K562 (cell line): ENCODE data around the gene ACP5. TPM values are rescaled to one million over a fixed set of nuclear protein-coding genes. Genes with fewer than 3 reads are reported as not detected.

ENCODE experiments used
- ASH1L ChIP-seq: fragments of 450-650 bp; IDR thresholded peaks from 2 replicates; pipeline ENCODE4 v1.6.1; 2018; ENCODE audit warnings: borderline replicate concordance, mild to moderate bottlenecking, low read depth; ENCODE audit not compliant: partially characterized antibody
- BDP1 ChIP-seq: IDR thresholded peaks from 3 replicates; pipeline ENCODE4 v1.6.1; 2011; ENCODE audit not compliant: insufficient read length, insufficient read depth
- FIP1L1 ChIP-seq: fragments of 200-400 bp; formaldehyde crosslinking; IDR thresholded peaks from 2 replicates; pipeline ENCODE4 v1.6.1; 2018; ENCODE audit warnings: mild to moderate bottlenecking, low read depth, low read length; ENCODE audit not compliant: poor library complexity, severe bottlenecking
- HMG20B ChIP-seq: fragments of 250-450 bp; sonication (Bioruptor Pico); IDR thresholded peaks from 2 replicates; pipeline ENCODE4 v1.5.0; 2021; ENCODE audit warnings: mild to moderate bottlenecking
- HMGN3 ChIP-seq: IDR thresholded peaks from 2 replicates; pipeline ENCODE4 v1.6.1; 2011; ENCODE audit warnings: borderline replicate concordance, low read depth, mild to moderate bottlenecking, mixed read lengths, low read length; ENCODE audit not compliant: insufficient read length; ENCODE audit errors: extremely low read depth
- MEIS2 ChIP-seq: fragments of 450-650 bp; IDR thresholded peaks from 2 replicates; pipeline ENCODE4 v1.6.1; 2014; ENCODE audit warnings: mild to moderate bottlenecking; ENCODE audit not compliant: partially characterized antibody
- SMARCA4 ChIP-seq: fragments of 450-650 bp; IDR thresholded peaks from 2 replicates; pipeline ENCODE4 v1.6.1; 2016
- U2AF1 ChIP-seq: fragments of 200-400 bp; formaldehyde crosslinking; optimal IDR thresholded peaks from 2 replicates; pipeline ENCODE3; 2017; ENCODE audit warnings: mild to moderate bottlenecking, low read depth, low read length, moderate library complexity
- ZNF134 ChIP-seq: fragments of 250-450 bp; sonication (Bioruptor Pico); conservative IDR thresholded peaks from 2 replicates; pipeline ENCODE4 v1.4.0; 2020
- ZNF511 ChIP-seq: sonication (generic); formaldehyde crosslinking; IDR thresholded peaks from 2 replicates; pipeline ENCODE4 v1.8.0; 2022; ENCODE audit warnings: mild to moderate bottlenecking, missing genetic modification reagents
- ZNF639 ChIP-seq, 2 experiments: fragments of 200-800 bp in 1 of 2; sonication (Bioruptor generic) in 1 of 2; sonication (generic) in 1 of 2; formaldehyde crosslinking in 1 of 2; IDR thresholded peaks in 1 of 2; conservative IDR thresholded peaks in 1 of 2; 2 replicates each; pipeline versions ENCODE4 v1.5.0 to v1.6.1; 2016 to 2020; ENCODE audit warnings: missing compliant biosample characterization in 1 of 2, missing genetic modification characterization in 1 of 2, missing genetic modification reagents in 1 of 2
- polyA plus RNA-seq, 8 experiments: library from polyadenylated mRNA; depleted of rRNA in 4 of 8; stranded (reverse) in 5 of 8; unstranded in 3 of 8; fragments of >200 nt; fragmentation: Nextera tagmentation in 2 of 8; fragmentation: Illumina TruSeq in 1 of 8; extraction: Ambion mirVana in 2 of 8; extraction: Trizol in 1 of 8; gene quantifications; 2 replicates each; pipeline versions ENCODE4 v1.2.1 to v1.2.3, GENCODE V29; 2011 to 2014; ENCODE audit warnings: inconsistent platforms in 1 of 8, missing spikeins in 1 of 8
- total RNA-seq, 7 experiments: library from RNA; depleted of rRNA in 6 of 7; stranded (reverse); fragments of >200 nt in 6 of 7; fragmentation: Illumina TruSeq in 2 of 7; extraction: Trizol in 2 of 7; gene quantifications; 2 replicates each; pipeline versions ENCODE4 v1.2.1 to v1.2.3, GENCODE V29; 2011 to 2021; ENCODE audit warnings: low replicate concordance in 1 of 7
- TF ChIP-seq, protein P1 (sequence below): sonication (generic); formaldehyde crosslinking; IDR thresholded peaks from 2 replicates; pipeline ENCODE4 v1.8.0; 2022; ENCODE audit warnings: mild to moderate bottlenecking, low read depth, missing genetic modification reagents
- TF ChIP-seq, protein P2 (sequence below), 3 experiments: fragments of 200-800 bp in 1 of 3; fragments of 250-450 bp in 1 of 3; fragments of 450-650 bp in 1 of 3; sonication (Bioruptor Pico) in 1 of 3; sonication (Bioruptor generic) in 1 of 3; formaldehyde crosslinking in 1 of 3; IDR thresholded peaks; 2 replicates each; pipeline versions ENCODE4 v1.6.1 to v1.8.0; 2016 to 2022; ENCODE audit warnings: mild to moderate bottlenecking in 2 of 3, missing genetic modification characterization in 2 of 3, missing compliant biosample characterization in 1 of 3, moderate library complexity in 1 of 3
- TF ChIP-seq, protein P3 (sequence below): sonication (generic); formaldehyde crosslinking; IDR thresholded peaks from 2 replicates; pipeline ENCODE4 v1.8.1; 2023; ENCODE audit warnings: mild to moderate bottlenecking, missing genetic modification reagents
- TF ChIP-seq, protein P4 (sequence below): sonication (generic); formaldehyde crosslinking; IDR thresholded peaks from 2 replicates; pipeline ENCODE4 v1.8.0; 2022; ENCODE audit warnings: missing genetic modification reagents, mild to moderate bottlenecking, borderline replicate concordance

The ACP5 gene
- total and polyA plus RNA-seq, 9 of the 15 experiments (the other 6 are each of a cell fraction or from before 2014, with no cell fraction given), result 0.06 to 1.1 (median 0.31) TPM; not detected in 1

DNA sequence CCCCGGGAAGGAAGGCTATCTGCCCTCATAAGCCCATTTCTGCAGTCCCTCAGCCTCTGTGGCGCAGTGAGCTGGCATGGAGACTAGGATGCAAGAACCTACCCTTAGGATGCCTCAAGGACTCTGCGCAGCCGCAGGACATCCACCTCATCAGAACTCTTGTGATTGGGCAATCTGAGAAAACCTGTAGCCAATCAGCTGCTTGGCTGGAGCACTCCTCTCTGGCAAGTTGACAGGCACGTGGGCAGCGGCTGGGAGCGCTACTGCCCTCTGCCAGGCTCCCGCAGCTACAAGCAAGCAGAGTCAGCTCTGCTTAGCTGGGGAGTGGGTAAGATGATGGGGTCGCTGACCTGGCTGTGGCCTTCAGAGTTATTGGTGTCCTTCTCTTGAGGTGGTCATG, 47.0 kb downstream of the ACP5 start (continued):
- peak; percentile 37 for TF ChIP-seq MEIS2
- TF ChIP-seq ZNF639 (CRISPR knock-in tag; conservative IDR thresholded peaks at IDR 0.05 in 1 of 2, IDR thresholded peaks at IDR 0.05 in 1 of 2), result no peak
- TF ChIP-seq, protein P1, sequence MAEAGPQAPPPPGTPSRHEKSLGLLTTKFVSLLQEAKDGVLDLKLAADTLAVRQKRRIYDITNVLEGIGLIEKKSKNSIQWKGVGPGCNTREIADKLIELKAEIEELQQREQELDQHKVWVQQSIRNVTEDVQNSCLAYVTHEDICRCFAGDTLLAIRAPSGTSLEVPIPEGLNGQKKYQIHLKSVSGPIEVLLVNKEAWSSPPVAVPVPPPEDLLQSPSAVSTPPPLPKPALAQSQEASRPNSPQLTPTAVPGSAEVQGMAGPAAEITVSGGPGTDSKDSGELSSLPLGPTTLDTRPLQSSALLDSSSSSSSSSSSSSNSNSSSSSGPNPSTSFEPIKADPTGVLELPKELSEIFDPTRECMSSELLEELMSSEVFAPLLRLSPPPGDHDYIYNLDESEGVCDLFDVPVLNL (CRISPR knock-in tag), result no peak
- TF ChIP-seq, protein P2, sequence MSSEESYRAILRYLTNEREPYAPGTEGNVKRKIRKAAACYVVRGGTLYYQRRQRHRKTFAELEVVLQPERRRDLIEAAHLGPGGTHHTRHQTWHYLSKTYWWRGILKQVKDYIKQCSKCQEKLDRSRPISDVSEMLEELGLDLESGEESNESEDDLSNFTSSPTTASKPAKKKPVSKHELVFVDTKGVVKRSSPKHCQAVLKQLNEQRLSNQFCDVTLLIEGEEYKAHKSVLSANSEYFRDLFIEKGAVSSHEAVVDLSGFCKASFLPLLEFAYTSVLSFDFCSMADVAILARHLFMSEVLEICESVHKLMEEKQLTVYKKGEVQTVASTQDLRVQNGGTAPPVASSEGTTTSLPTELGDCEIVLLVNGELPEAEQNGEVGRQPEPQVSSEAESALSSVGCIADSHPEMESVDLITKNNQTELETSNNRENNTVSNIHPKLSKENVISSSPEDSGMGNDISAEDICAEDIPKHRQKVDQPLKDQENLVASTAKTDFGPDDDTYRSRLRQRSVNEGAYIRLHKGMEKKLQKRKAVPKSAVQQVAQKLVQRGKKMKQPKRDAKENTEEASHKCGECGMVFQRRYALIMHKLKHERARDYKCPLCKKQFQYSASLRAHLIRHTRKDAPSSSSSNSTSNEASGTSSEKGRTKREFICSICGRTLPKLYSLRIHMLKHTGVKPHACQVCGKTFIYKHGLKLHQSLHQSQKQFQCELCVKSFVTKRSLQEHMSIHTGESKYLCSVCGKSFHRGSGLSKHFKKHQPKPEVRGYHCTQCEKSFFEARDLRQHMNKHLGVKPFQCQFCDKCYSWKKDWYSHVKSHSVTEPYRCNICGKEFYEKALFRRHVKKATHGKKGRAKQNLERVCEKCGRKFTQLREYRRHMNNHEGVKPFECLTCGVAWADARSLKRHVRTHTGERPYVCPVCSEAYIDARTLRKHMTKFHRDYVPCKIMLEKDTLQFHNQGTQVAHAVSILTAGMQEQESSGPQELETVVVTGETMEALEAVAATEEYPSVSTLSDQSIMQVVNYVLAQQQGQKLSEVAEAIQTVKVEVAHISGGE (CRISPR knock-in tag; IDR thresholded peaks at IDR 0.05), result no peak
- TF ChIP-seq ZNF134 (CRISPR knock-in tag), result no peak
- TF ChIP-seq SMARCA4, result no peak
- TF ChIP-seq HMGN3, result no peak
- TF ChIP-seq BDP1, result no peak
- TF ChIP-seq FIP1L1, result no peak
- TF ChIP-seq ASH1L, result no peak
- no peak for TF ChIP-seq ZNF511 (CRISPR knock-in tag)
- TF ChIP-seq, protein P3, sequence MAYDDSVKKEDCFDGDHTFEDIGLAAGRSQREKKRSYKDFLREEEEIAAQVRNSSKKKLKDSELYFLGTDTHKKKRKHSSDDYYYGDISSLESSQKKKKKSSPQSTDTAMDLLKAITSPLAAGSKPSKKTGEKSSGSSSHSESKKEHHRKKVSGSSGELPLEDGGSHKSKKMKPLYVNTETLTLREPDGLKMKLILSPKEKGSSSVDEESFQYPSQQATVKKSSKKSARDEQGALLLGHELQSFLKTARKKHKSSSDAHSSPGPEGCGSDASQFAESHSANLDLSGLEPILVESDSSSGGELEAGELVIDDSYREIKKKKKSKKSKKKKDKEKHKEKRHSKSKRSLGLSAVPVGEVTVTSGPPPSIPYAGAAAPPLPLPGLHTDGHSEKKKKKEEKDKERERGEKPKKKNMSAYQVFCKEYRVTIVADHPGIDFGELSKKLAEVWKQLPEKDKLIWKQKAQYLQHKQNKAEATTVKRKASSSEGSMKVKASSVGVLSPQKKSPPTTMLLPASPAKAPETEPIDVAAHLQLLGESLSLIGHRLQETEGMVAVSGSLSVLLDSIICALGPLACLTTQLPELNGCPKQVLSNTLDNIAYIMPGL (CRISPR knock-in tag), result no peak
- no peak for TF ChIP-seq HMG20B (CRISPR knock-in tag)
- TF ChIP-seq, protein P4, sequence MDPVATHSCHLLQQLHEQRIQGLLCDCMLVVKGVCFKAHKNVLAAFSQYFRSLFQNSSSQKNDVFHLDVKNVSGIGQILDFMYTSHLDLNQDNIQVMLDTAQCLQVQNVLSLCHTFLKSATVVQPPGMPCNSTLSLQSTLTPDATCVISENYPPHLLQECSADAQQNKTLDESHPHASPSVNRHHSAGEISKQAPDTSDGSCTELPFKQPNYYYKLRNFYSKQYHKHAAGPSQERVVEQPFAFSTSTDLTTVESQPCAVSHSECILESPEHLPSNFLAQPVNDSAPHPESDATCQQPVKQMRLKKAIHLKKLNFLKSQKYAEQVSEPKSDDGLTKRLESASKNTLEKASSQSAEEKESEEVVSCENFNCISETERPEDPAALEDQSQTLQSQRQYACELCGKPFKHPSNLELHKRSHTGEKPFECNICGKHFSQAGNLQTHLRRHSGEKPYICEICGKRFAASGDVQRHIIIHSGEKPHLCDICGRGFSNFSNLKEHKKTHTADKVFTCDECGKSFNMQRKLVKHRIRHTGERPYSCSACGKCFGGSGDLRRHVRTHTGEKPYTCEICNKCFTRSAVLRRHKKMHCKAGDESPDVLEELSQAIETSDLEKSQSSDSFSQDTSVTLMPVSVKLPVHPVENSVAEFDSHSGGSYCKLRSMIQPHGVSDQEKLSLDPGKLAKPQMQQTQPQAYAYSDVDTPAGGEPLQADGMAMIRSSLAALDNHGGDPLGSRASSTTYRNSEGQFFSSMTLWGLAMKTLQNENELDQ (CRISPR knock-in tag), result no peak
- no peak for TF ChIP-seq U2AF1
